Naive thymus-derived CD4-positive, alpha-beta T cell (primary cell): Measurements from ENCODE around the gene TMEM132D. TPM values are rescaled to one million over a fixed set of nuclear protein-coding genes. Genes with fewer than 3 reads are reported as not detected.

Experiments
- ATAC-seq: fragments of 150-1000 bp; cut with Tn5 transposase; 2 replicates; pipeline ENCODE4 v1.10.0; 2021; ENCODE audit warnings: mild to moderate bottlenecking, moderate library complexity
- CTCF ChIA-PET: fragments of 350-600 bp; sonication (Branson Sonifier 250); formaldehyde crosslinking; loops from one replicate; lab custom pipeline; 2021; ENCODE audit warnings: antibody characterized with exemption; lab: Charles Lee
- POLR2A ChIA-PET: fragments of 350-600 bp; sonication (Branson Sonifier 250); formaldehyde crosslinking; loops from one replicate; lab custom pipeline; 2021; ENCODE audit warnings: antibody characterized with exemption, inconsistent platforms; lab: Charles Lee
- DNase-seq, 9 donors: peaks; one replicate each; pipeline versions ENCODE4 v3.0.0 to v3.0.0-alpha.2; 2020 to 2022; ENCODE audit warnings: mixed read lengths in 1 of 9
- H3K27ac ChIP-seq: one replicate; pipeline ENCODE4 v1.7.0; 2013; ENCODE audit warnings: mild to moderate bottlenecking, low read depth, low read length, moderate library complexity
- H3K27me3 ChIP-seq, 2 donors: one replicate each; pipeline ENCODE4 v1.7.0; 2013; ENCODE audit warnings: low read length in 2 of 2, mild to moderate bottlenecking in 2 of 2, moderate library complexity in 2 of 2; ENCODE audit not compliant: control insufficient read depth in 2 of 2, insufficient read depth in 2 of 2
- H3K36me3 ChIP-seq, 3 experiments: 1 replicate in 2 of 3; 2 replicates in 1 of 3; pipeline ENCODE4 v1.7.0; 2013; ENCODE audit warnings: low read length in 3 of 3, mild to moderate bottlenecking in 3 of 3, moderate library complexity in 1 of 3; ENCODE audit not compliant: insufficient read depth in 3 of 3, control insufficient read depth in 2 of 3
- H3K4me1 ChIP-seq, 2 donors: one replicate each; pipeline ENCODE4 v1.7.0; 2013; ENCODE audit warnings: low read length in 2 of 2, mild to moderate bottlenecking in 2 of 2, moderate library complexity in 1 of 2; ENCODE audit not compliant: control insufficient read depth in 2 of 2, insufficient read depth in 2 of 2
- H3K4me3 ChIP-seq: 2 replicates; pipeline ENCODE4 v1.7.0; 2013; ENCODE audit warnings: mild to moderate bottlenecking, low read length
- H3K9me3 ChIP-seq, 3 experiments: 1 replicate in 2 of 3; 2 replicates in 1 of 3; pipeline ENCODE4 v1.7.0; 2013; ENCODE audit warnings: low read length in 3 of 3; ENCODE audit not compliant: control insufficient read depth in 2 of 3
- H3K27ac Mint-ChIP-seq, 9 donors: one replicate each; pipeline ENCODE4 v1.8.0; 2020 to 2022; ENCODE audit warnings: mixed read lengths in 9 of 9, mild to moderate bottlenecking in 8 of 9, moderate library complexity in 5 of 9, inconsistent platforms in 2 of 9
- H3K27me3 Mint-ChIP-seq, 5 donors: one replicate each; pipeline ENCODE4 v1.8.0; 2021 to 2022; ENCODE audit warnings: mixed read lengths in 5 of 5, mild to moderate bottlenecking in 1 of 5
- H3K36me3 Mint-ChIP-seq, 5 donors: one replicate each; pipeline ENCODE4 v1.8.0; 2020 to 2022; ENCODE audit warnings: mixed read lengths in 5 of 5, mild to moderate bottlenecking in 3 of 5, inconsistent platforms in 1 of 5
- H3K4me1 Mint-ChIP-seq, 7 donors: one replicate each; pipeline ENCODE4 v1.8.0; 2020 to 2022; ENCODE audit warnings: mixed read lengths in 7 of 7, mild to moderate bottlenecking in 3 of 7, inconsistent platforms in 1 of 7
- H3K4me3 Mint-ChIP-seq, 10 donors: one replicate each; pipeline ENCODE4 v1.8.0; 2020 to 2022; ENCODE audit warnings: mild to moderate bottlenecking in 10 of 10, mixed read lengths in 10 of 10, moderate library complexity in 6 of 10, inconsistent platforms in 2 of 10
- H3K9me3 Mint-ChIP-seq, 11 donors: one replicate each; pipeline ENCODE4 v1.8.0; 2020 to 2022; ENCODE audit warnings: mixed read lengths in 11 of 11, mild to moderate bottlenecking in 4 of 11, inconsistent platforms in 1 of 11, moderate library complexity in 1 of 11
- intact Hi-C, 2 donors: fragments of 100-400 bp; cut with micrococcal nuclease; formaldehyde crosslinking; loops; one replicate each; pipeline ENCODE4 v1.15.1; 2023
- polyA plus RNA-seq, 2 donors: library from polyadenylated mRNA; unstranded; fragments of 300-500 nt; fragmentation: Illumina TruSeq; gene quantifications; one replicate each; pipeline ENCODE4 v1.2.3, GENCODE V29; 2021
- total RNA-seq, 6 experiments: library from RNA in 5 of 6; stranded (reverse) in 5 of 6; gene quantifications; 1 replicate in 5 of 6; 2 replicates in 1 of 6; pipeline ENCODE4 v1.2.3 and lab custom pipeline; 2021 to 2026

TMEM132D gene
- total and polyA plus RNA-seq, 7 experiments from 2014 or later: not detected

DNA sequence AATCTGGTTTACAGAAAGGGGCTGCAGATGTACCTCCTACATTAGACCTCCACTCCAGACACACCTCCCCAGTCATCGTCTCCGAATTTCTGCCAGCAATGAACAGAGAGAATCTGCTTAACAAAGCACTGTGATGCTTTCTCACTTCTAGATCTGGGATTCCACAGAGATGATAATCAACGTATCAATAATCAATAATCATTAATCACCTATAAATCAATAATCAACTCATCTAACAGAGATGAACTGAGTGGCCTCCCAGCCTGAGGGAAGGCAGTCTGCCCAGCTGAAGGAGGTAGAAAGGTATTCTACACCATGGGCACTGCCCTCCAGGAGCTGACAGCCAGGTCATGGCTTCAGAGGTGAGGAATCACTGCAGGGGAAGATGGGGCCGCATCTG, 183.2 kb downstream of the TMEM132D start:
- H3K27ac ChIP-seq: no peak overlapping the region
- no peak overlapping the region for H3K4me3 Mint-ChIP-seq
- H3K9me3 Mint-ChIP-seq: peaks cover 0 to 25% (median 6%) of the 10 kb centered on the region in 11 donors
- ATAC-seq (no peak), DNase-seq (no peak)
- POLR2A ChIA-PET: no interaction called here
- no peaks in the 10 kb centered on the region for H3K4me1 ChIP-seq
- intact Hi-C loops: no loop called here
- no peaks in the 10 kb centered on the region for H3K27me3 Mint-ChIP-seq
- H3K9me3 ChIP-seq: no peaks in the 10 kb centered on the region
- CTCF ChIA-PET: no interaction called here
- H3K27me3 ChIP-seq: no peaks in the 10 kb centered on the region
- H3K27ac Mint-ChIP-seq: no peak overlapping the region
- H3K4me1 Mint-ChIP-seq: no peaks in the 10 kb centered on the region
- H3K36me3 Mint-ChIP-seq: no peaks in the 10 kb centered on the region
- H3K4me3 ChIP-seq: no peak overlapping the region
- H3K36me3 ChIP-seq: no peaks in the 10 kb centered on the region

DNA sequence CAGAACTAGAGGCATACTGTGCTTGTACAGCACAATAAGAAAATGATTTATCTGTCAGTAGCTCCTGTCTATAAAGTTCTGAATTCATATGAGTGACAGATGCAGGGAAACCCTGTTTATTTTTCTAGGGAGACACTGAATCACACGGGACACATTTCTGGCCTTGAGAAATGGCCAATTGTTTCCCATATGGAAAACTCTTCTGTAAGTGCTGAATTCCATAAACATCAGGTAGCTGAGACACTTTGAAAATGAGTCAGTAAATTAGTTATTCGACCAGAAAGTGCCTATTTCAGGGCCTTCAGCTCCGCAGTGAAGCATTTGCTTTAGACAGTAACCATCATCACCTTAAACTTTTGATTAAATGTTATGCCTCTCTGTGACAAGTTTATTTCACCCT, 184.4 kb downstream of the TMEM132D start:
- no peak for DNase-seq
- Histone ChIP-seq H3K4me3 (no peak overlapping the region), H3K27ac (no peak overlapping the region), H3K9me3 (no peaks in the 10 kb centered on the region), H3K4me1 (no peaks in the 10 kb centered on the region), H3K36me3 (no peaks in the 10 kb centered on the region), H3K27me3 (no peaks in the 10 kb centered on the region)
- H3K4me3 Mint-ChIP-seq: no peak overlapping the region
- H3K27ac Mint-ChIP-seq: no peak overlapping the region
- POLR2A ChIA-PET: no interaction called here
- CTCF ChIA-PET: no interaction called here
- no peaks in the 10 kb centered on the region for H3K27me3 Mint-ChIP-seq
- intact Hi-C loops: no loop called here
- H3K9me3 Mint-ChIP-seq: peaks cover 0 to 27% (median 6%) of the 10 kb centered on the region in 11 donors
- ATAC-seq: no peak
- no peaks in the 10 kb centered on the region for H3K36me3 Mint-ChIP-seq
- H3K4me1 Mint-ChIP-seq: no peaks in the 10 kb centered on the region

DNA sequence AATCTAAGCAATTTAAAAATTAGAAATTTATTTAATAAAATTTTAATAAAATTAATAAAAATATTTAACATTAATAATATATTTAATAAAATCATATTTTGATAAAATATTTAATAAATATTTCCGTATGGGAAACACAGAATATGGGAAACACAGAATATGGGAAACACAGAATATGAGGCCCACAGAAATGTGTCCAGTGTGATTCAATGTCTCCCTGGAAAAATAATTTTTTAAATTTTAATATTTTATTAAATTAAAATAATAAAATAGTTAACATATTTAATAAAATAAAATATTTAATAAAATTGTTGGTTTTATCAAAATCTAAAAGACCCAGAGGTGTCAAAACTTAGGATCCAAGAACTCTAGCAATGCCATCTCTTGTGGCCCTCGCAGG, 186.4 kb downstream of the TMEM132D start:
- POLR2A ChIA-PET: no interaction called here
- no peaks in the 10 kb centered on the region for H3K36me3 ChIP-seq
- Mint-ChIP-seq H3K4me3 (no peak overlapping the region), H3K9me3 (peaks cover 0 to 18% (median 8%) of the 10 kb centered on the region in 11 donors), H3K27me3 (no peaks in the 10 kb centered on the region), H3K27ac (no peak overlapping the region), H3K36me3 (no peaks in the 10 kb centered on the region), H3K4me1 (no peaks in the 10 kb centered on the region)
- no peak overlapping the region for H3K4me3 ChIP-seq
- no peak for ATAC-seq
- H3K9me3 ChIP-seq: no peaks in the 10 kb centered on the region
- no peak for DNase-seq
- CTCF ChIA-PET: no interaction called here
- intact Hi-C loops: no loop called here
- H3K27ac ChIP-seq: no peak overlapping the region
- no peaks in the 10 kb centered on the region for H3K27me3 ChIP-seq
- H3K4me1 ChIP-seq: no peaks in the 10 kb centered on the region

DNA sequence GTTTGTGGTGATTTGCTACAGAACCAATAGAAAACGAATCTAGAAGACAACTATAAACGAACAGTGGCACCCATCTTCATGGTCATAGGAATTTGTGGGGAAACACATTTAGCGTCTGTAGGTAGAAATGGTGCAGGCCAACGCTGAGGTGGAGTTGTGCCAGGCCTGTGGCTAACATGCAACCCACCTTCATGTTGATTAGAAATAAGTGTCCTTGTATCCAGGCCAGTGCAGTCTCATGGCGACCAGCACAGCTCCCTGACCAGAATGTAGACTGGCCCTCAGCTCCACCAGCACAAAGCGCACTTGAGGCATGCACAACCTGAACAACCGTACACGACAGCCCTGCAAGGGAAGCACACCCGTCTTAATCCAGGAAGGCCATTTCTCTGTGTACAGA, 187.0 kb downstream of the TMEM132D start:
- Mint-ChIP-seq H3K36me3 (no peaks in the 10 kb centered on the region), H3K4me1 (no peaks in the 10 kb centered on the region), H3K9me3 (peaks cover 0 to 18% (median 5%) of the 10 kb centered on the region in 11 donors), H3K27me3 (no peaks in the 10 kb centered on the region), H3K27ac (no peak overlapping the region), H3K4me3 (no peak overlapping the region)
- ChIA-PET POLR2A (no interaction called here), CTCF (no interaction called here)
- DNase-seq (no peak), ATAC-seq (no peak)
- no peaks in the 10 kb centered on the region for H3K27me3 ChIP-seq
- H3K4me1 ChIP-seq: no peaks in the 10 kb centered on the region
- H3K9me3 ChIP-seq: no peaks in the 10 kb centered on the region
- H3K36me3 ChIP-seq: no peaks in the 10 kb centered on the region
- intact Hi-C loops: no loop called here
- no peak overlapping the region for H3K4me3 ChIP-seq
- no peak overlapping the region for H3K27ac ChIP-seq

DNA sequence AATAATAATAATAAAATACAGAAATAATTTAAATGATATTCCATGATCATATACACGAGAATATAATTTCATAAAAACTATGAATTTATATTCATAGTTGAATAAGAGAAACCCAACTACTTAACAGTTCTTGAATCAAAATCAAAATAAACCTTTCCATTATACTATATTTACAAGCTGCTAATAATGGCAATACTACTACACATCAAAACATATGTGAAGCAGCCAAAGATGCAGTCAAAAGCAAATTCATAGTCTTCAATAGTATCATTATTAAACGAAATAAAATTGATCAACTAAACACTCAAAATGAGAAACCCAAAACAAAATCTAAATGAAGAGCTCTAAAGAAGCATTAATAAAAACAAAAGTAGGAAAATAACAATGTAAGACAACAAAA, 197.1 kb downstream of the TMEM132D start:
- no peaks in the 10 kb centered on the region for H3K36me3 ChIP-seq
- no peaks in the 10 kb centered on the region for H3K4me1 ChIP-seq
- Mint-ChIP-seq H3K36me3 (peaks cover 0 to 6% (median 0%) of the 10 kb centered on the region in 5 donors), H3K4me3 (no peak overlapping the region), H3K4me1 (no peaks in the 10 kb centered on the region), H3K9me3 (peaks cover 8 to 49% (median 21%) of the 10 kb centered on the region in 11 donors), H3K27ac (no peak overlapping the region), H3K27me3 (no peaks in the 10 kb centered on the region)
- POLR2A ChIA-PET: no interaction called here
- no peaks in the 10 kb centered on the region for H3K27me3 ChIP-seq
- H3K4me3 ChIP-seq: no peak overlapping the region
- CTCF ChIA-PET: no interaction called here
- ATAC-seq: no peak
- intact Hi-C loops: no loop called here
- H3K9me3 ChIP-seq: peaks cover 0 to 4% (median 0%) of the 10 kb centered on the region in 3 experiments
- DNase-seq: no peak
- H3K27ac ChIP-seq: no peak overlapping the region

DNA sequence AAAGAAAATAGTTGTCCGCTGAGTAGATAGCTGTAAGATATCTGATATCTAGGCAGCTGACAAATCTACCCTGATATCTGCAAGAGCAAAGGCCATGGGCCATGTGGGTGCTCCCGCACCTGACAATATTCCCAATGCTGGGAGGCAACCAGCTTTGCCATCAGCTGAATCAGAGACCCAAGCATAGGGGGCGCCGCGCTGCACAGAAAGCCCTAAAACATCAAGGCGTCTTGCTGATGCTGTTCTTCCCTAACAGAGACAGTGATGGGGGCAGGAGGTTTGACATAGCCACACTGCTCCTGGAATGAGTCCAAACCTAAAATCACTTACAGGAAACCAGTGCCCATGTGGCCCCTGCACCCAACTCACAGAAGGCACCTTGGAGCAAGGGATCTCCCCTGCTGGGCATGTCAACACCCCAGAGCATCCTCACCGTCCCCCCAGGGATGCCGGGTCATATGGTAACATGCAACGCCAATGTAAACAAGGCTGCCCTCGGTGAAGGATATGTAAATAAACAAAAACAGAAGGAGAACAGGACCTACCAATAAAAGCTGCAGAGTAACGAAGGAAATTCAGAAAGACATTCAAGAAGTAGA, 199.5 kb downstream of the TMEM132D start:
- H3K36me3 ChIP-seq: no peaks in the 10 kb centered on the region
- CTCF ChIA-PET: no interaction called here
- Mint-ChIP-seq H3K27me3 (peaks cover 0 to 5% (median 0%) of the 10 kb centered on the region in 5 donors), H3K36me3 (peaks cover 0 to 6% (median 0%) of the 10 kb centered on the region in 5 donors), H3K4me3 (no peak overlapping the region), H3K4me1 (no peaks in the 10 kb centered on the region), H3K9me3 (peaks cover 6 to 48% (median 26%) of the 10 kb centered on the region in 11 donors), H3K27ac (no peak overlapping the region)
- H3K27me3 ChIP-seq: no peaks in the 10 kb centered on the region
- peaks cover 0 to 4% (median 0%) of the 10 kb centered on the region in 3 experiments for H3K9me3 ChIP-seq
- intact Hi-C loops: no loop called here
- H3K4me1 ChIP-seq: no peaks in the 10 kb centered on the region
- H3K27ac ChIP-seq: no peak overlapping the region
- POLR2A ChIA-PET: no interaction called here
- no peak for ATAC-seq
- no peak for DNase-seq
- no peak overlapping the region for H3K4me3 ChIP-seq

DNA sequence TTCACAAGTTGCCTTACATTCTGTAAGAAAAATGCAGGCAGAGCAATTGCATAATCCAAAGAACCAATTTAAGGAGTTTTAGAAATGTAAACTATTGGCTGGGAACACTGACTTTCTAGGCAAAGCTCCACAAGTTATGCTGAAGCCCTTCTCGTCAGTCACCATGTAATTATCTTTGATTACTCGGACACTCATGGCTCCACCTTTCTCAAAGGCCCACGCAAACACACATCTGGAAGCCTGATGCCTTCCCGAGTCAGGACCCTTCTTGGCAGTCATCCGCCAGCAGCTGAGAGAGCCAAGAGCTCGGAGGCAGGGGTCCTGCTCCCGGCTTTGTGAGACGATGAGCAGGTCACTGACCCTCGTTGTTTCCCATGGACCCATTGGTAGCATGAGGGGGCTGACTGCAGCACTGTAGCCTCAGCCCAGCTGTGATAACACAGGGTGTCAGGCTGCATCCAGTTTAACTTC, 202.2 kb downstream of the TMEM132D start:
- POLR2A ChIA-PET: no interaction called here
- Histone ChIP-seq H3K4me1 (no peaks in the 10 kb centered on the region), H3K27ac (no peak overlapping the region), H3K36me3 (no peaks in the 10 kb centered on the region), H3K27me3 (no peaks in the 10 kb centered on the region), H3K9me3 (peaks cover 0 to 4% (median 0%) of the 10 kb centered on the region in 3 experiments), H3K4me3 (no peak overlapping the region)
- intact Hi-C loops: no loop called here
- ATAC-seq (no peak), DNase-seq (no peak)
- Mint-ChIP-seq H3K27ac (no peak overlapping the region), H3K27me3 (peaks cover 0 to 5% (median 0%) of the 10 kb centered on the region in 5 donors), H3K4me3 (no peak overlapping the region), H3K9me3 (peaks cover 1 to 38% (median 16%) of the 10 kb centered on the region in 11 donors), H3K4me1 (no peaks in the 10 kb centered on the region), H3K36me3 (peaks cover 0 to 6% (median 0%) of the 10 kb centered on the region in 5 donors)
- CTCF ChIA-PET: no interaction called here
